ENCODE data around the gene ZNF385B.
"Not testable (repeated sequence)": the region's sequence is repeated elsewhere in the genome, so short reads cannot be mapped to it uniquely, and the experiment has no call there.

ZNF385B gene

GRCh38 chr2:179636995-179637394 is 224.4 kb downstream of the ZNF385B start:
- TF ChIP-seq, protein P1, sequence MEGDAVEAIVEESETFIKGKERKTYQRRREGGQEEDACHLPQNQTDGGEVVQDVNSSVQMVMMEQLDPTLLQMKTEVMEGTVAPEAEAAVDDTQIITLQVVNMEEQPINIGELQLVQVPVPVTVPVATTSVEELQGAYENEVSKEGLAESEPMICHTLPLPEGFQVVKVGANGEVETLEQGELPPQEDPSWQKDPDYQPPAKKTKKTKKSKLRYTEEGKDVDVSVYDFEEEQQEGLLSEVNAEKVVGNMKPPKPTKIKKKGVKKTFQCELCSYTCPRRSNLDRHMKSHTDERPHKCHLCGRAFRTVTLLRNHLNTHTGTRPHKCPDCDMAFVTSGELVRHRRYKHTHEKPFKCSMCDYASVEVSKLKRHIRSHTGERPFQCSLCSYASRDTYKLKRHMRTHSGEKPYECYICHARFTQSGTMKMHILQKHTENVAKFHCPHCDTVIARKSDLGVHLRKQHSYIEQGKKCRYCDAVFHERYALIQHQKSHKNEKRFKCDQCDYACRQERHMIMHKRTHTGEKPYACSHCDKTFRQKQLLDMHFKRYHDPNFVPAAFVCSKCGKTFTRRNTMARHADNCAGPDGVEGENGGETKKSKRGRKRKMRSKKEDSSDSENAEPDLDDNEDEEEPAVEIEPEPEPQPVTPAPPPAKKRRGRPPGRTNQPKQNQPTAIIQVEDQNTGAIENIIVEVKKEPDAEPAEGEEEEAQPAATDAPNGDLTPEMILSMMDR (IDR thresholded peaks at IDR 0.05; ENCODE audit: low read depth, low read length, missing control alignments): no peak
- in situ Hi-C loops (cut with HindIII; ENCODE audit: low sequenced_read_pairs): no loop called here
- DNase-seq (ENCODE audit: low read depth): no peak
- H3K4me3 ChIP-seq (ENCODE audit: low read depth, low read length): no peak overlapping the region

DNA sequence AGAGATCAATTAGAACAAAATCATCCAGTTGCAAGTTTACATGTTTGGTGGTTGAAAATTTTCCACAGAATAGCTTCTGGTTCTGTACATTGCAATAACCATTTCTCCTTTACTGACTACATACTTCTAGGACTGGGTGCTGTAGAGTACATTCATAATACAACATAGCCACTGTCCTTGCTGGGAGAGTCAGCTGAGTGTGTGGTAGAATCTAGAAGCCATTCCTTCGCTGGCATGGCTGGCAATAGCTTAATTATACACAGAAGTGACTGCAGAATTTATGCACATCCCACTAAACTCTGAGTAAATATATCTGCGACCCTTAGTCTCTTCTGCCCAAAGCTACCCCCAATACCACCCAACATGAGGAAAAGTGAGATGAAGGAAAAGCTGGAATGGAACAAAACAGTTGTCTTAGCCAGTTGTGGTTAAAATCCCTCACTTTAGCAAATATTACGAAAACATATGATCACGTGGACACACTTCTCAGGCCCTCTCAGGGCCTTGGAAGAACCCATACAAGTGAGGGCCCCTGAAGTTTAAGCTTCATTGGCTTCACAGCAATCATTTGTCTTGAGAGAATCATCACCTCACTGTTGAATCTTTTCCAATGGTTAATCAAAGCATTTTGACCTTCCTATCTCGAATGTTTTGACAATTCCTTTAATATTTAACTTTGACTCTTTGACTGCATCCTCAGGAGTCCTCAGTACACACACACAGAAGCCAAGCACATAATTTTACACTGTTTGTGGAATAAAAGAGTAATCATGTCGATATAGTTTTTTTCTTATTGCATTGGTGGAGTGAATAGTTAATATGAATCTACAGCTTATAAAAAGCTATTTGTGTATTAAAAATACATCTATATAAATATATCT is 225.1 kb downstream of the ZNF385B start:
- in situ Hi-C loops (cut with HindIII; ENCODE audit: low sequenced_read_pairs): no loop called here
- DNase-seq (ENCODE audit: low read depth): no peak
- TF ChIP-seq, protein P1 (IDR thresholded peaks at IDR 0.05; ENCODE audit: low read depth, low read length, missing control alignments): no peak
- no peak overlapping the region for H3K4me3 ChIP-seq (ENCODE audit: low read depth, low read length)

- DNase-seq (ENCODE audit: low read depth); in situ Hi-C loops (cut with HindIII; ENCODE audit: low sequenced_read_pairs); H3K4me3 ChIP-seq (ENCODE audit: low read depth, low read length): not testable (repeated sequence)
Observed at GRCh38 chr2:179631769-179632385, 229.5 kb downstream of the ZNF385B start.

DNA sequence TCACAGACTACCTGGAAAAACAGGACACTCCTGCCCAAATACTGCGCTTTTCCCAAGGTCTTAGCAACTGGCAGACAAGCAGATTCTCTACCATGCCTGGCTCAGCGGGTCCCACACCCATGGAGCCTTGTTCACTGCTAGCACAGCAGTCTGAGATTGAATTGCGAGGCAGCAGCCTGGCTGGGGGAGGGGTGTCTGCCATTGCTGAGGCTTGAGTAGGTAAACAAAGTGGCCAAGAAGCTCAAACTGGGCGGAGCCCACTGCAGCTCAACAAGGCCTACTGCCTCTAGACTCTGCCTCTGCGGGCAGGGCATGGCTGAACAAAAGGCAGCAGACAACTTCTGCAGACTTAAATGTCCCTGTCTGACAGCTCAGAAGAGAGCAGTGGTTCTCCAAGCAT is 231.6 kb downstream of the ZNF385B start:
- in situ Hi-C loops (cut with HindIII; ENCODE audit: low sequenced_read_pairs); DNase-seq (ENCODE audit: low read depth); H3K4me3 ChIP-seq (ENCODE audit: low read depth, low read length): not testable (repeated sequence)

GRCh38 chr2:179626261-179626660 is 235.2 kb downstream of the ZNF385B start:
- in situ Hi-C loops (cut with HindIII; ENCODE audit: low sequenced_read_pairs): no loop called here
- TF ChIP-seq, protein P1 (IDR thresholded peaks at IDR 0.05; ENCODE audit: low read depth, low read length, missing control alignments): no peak
- H3K4me3 ChIP-seq (ENCODE audit: low read depth, low read length): no peak overlapping the region
- no peak for DNase-seq (ENCODE audit: low read depth)

DNA sequence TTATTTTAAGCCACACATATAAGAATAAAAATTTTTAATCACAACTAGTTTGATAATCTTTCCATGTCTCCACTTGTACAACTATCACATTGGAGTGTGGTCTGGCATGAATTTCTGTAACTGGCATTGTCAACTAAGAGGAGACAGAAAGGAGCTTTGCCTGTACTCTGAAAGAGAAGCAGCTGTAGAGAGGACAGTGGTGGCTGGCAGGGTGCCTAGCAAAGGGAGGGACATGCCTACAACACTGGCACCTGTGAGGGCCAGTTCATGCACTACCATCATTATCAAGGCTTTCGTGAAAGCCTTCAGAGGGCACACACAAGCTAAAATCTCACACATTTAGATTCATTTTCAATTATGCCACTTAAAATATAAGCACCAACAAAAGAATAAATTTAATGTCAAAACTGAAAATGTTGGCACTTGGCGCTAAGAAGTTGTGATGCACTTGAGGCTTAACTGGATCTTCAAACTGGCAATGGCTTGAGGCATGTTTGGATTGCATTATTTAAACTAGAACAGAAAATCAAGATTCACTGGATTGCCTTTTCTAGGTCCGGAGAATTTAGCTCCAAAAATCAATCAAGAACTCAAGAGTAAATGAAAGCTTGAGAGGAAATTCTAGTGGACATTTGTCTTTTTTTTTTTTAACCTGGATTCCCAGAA is 238.6 kb downstream of the ZNF385B start:
- H3K4me3 ChIP-seq (ENCODE audit: low read depth, low read length): no peak overlapping the region
- TF ChIP-seq, protein P1 (IDR thresholded peaks at IDR 0.05; ENCODE audit: low read depth, low read length, missing control alignments): no peak
- in situ Hi-C loops (cut with HindIII; ENCODE audit: low sequenced_read_pairs): no loop called here
- no peak for DNase-seq (ENCODE audit: low read depth)

- no peak overlapping the region for H3K4me3 ChIP-seq (ENCODE audit: low read depth, low read length)
- no peak for DNase-seq (ENCODE audit: low read depth)
- in situ Hi-C loops (cut with HindIII; ENCODE audit: low sequenced_read_pairs): no loop called here
- TF ChIP-seq, protein P1 (IDR thresholded peaks at IDR 0.05; ENCODE audit: low read depth, low read length, missing control alignments): no peak
Observed at GRCh38 chr2:179622112-179622511, 239.3 kb downstream of the ZNF385B start.

Data from astrocyte of the cerebellum (primary cell).